ENCODE data around the gene PRR13.
"Not testable (repeated sequence)": the region's sequence is repeated elsewhere in the genome, so short reads cannot be mapped to it uniquely, and the experiment has no call there.

PRR13 gene, protein sequence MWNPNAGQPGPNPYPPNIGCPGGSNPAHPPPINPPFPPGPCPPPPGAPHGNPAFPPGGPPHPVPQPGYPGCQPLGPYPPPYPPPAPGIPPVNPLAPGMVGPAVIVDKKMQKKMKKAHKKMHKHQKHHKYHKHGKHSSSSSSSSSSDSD

DNA sequence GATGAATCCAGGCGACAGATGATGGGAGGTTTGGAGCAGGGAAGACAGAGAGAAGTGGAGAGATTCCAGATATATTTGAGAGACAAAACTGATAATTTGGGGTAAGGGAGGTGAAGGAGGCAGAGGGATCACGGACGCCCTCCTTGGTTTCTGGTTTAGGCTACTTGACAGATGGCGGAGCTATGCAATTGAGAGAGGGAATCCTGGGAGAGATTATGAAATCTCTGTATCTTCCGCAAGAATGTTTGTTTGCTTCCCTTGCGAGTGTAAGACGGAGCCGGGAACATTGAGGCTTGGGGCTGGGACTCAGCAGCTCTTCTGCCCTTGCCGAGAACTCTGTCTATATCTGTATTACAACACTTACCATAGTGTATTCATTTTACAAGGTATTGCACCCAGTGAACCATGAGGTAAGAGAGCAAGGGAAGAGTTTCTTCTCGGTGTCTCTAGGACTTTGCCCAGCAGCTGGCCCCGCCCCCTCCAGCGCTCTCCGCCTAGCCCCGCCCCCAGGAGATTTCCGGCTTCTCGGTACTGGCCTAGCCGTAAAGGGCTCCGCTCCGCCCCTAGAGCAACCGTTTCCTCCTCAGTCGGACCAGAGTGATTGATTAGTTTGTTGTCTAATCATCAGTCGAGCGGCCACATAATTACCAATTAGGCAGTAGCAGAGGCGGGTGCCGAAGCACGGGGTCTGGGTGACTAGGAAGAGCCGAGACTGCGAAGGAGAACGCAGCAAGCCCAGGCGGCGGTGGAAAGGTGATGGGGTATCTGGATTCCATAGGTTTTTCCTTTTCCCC is at the start of gene PRR13:
Gene PRR13 (plus strand): TSS at position 695 of the 794 bp plus-strand sequence. CDS start 981 bp downstream, outside the sequence.
- TF ChIP-seq, protein P1, sequence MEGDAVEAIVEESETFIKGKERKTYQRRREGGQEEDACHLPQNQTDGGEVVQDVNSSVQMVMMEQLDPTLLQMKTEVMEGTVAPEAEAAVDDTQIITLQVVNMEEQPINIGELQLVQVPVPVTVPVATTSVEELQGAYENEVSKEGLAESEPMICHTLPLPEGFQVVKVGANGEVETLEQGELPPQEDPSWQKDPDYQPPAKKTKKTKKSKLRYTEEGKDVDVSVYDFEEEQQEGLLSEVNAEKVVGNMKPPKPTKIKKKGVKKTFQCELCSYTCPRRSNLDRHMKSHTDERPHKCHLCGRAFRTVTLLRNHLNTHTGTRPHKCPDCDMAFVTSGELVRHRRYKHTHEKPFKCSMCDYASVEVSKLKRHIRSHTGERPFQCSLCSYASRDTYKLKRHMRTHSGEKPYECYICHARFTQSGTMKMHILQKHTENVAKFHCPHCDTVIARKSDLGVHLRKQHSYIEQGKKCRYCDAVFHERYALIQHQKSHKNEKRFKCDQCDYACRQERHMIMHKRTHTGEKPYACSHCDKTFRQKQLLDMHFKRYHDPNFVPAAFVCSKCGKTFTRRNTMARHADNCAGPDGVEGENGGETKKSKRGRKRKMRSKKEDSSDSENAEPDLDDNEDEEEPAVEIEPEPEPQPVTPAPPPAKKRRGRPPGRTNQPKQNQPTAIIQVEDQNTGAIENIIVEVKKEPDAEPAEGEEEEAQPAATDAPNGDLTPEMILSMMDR (IDR thresholded peaks at IDR 0.05; ENCODE audit: insufficient read depth, low read length, missing control alignments), result no peak
- CTCF ChIA-PET, result interaction anchor here (0.6 to 3.0 kb wide), 9 partner anchors 9 to 117 kb away, joined by 3 to 14 read pairs (median 5); no protein-coding TSS in a partner anchor
- H3K4me3 ChIP-seq (ENCODE audit: low read depth, low read length), result peak within 1 kb of the TSS; percentile 82
- DNase-seq (ENCODE audit: low read depth, low spot score), result peak; percentile 97
- POLR2A ChIA-PET, result interaction anchor here (0.5 to 2.1 kb wide), 10 partner anchors 8 to 221 kb away, joined by 3 to 9 read pairs (median 4); partner anchors contain the start of genes AAAS, SP1 and TARBP2

DNA sequence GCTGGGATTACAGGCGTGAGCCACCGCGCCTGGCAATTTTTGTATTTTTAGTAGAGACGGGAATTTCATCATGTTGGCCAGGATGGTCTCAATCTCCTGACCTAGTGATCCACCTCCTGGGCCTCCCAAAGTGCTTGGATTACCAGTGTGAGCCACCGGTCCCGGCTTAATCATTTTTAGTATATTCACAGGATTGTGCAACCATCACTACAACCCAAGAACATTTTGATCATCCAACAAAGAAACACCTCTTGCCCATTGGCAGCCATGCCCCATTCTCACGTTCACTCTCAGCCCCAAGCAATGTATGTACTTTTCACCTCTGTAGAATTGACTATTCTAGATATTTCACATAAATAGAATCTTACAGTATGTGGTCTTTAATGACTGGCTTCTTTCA is 41.6 kb upstream of the PRR13 start:
- CTCF ChIA-PET, result interaction anchor here (1.0 kb wide), 1 partner anchor 47 kb away, joined by 4 read pairs; no protein-coding TSS in a partner anchor
- POLR2A ChIA-PET, result interaction anchor here (1.1 kb wide), 1 partner anchor 14 kb away, joined by 3 read pairs; no protein-coding TSS in a partner anchor
- TF ChIP-seq, protein P1 (IDR thresholded peaks at IDR 0.05; ENCODE audit: insufficient read depth, low read length, missing control alignments), result no peak
- H3K4me3 ChIP-seq (ENCODE audit: low read depth, low read length), result no peak overlapping the region
- no peak for DNase-seq (ENCODE audit: low read depth, low spot score)

DNA sequence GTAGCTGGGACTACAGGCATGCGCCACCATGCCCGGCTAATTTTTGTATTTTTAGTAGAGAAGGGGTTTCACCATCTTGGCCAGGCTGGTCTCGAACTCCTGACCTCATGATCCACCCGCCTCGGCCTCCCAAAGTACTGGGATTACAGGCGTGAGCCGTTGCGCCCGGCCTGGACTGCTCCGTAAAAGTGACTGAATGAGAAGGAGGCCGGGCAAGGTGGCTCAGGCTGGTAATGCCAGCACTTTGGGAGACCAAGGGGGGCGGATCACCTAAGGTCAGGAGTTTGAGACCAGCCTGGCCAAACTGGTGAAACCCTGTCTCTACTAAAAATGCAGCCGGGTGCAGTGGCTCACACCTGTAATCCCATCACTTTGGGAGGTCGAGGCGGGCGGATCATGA is 39.2 kb upstream of the PRR13 start:
- H3K4me3 ChIP-seq (ENCODE audit: low read depth, low read length); POLR2A ChIA-PET; DNase-seq (ENCODE audit: low read depth, low spot score): not testable (repeated sequence)
- CTCF ChIA-PET, result interaction anchor here (1.0 to 1.2 kb wide), 3 partner anchors 10 to 57 kb away, joined by 3 to 4 read pairs (median 3); no protein-coding TSS in a partner anchor

DNA sequence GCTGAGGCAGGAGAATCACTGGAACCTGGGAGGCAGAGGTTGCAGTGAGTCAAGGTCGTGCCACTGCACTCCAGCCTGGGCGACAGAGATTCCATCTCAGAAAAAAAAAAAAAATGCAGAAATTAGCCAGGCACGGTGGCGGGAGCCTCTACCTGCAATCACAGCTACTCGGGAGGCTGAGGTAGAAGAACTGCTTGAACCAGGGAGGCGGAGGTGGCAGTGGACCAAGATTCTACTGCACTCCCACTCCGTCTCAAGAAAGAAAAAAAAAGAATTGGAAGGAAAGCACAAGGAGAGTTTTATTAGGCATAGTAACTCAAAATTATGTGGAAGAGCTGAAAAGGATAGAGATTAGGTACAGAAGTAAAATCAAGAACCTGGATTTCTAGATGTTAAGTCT is 38.7 kb upstream of the PRR13 start:
- H3K4me3 ChIP-seq (ENCODE audit: low read depth, low read length), result no peak overlapping the region
- ChIA-PET CTCF (interaction anchor here (1.0 to 1.2 kb wide), 2 partner anchors 9 to 20 kb away, joined by 3 to 4 read pairs; no protein-coding TSS in a partner anchor), POLR2A (no interaction called here)
- DNase-seq (ENCODE audit: low read depth, low spot score), result no peak
- TF ChIP-seq, protein P1 (IDR thresholded peaks at IDR 0.05; ENCODE audit: insufficient read depth, low read length, missing control alignments), result no peak

DNA sequence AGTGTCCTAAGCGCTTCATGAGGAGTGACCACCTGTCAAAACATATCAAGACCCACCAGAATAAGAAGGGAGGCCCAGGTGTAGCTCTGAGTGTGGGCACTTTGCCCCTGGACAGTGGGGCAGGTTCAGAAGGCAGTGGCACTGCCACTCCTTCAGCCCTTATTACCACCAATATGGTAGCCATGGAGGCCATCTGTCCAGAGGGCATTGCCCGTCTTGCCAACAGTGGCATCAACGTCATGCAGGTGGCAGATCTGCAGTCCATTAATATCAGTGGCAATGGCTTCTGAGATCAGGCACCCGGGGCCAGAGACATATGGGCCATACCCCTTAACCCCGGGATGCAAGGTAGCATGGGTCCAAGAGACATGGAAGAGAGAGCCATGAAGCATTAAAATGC is 30.6 kb upstream of the PRR13 start:
- DNase-seq (ENCODE audit: low read depth, low spot score), result no peak
- H3K4me3 ChIP-seq (ENCODE audit: low read depth, low read length), result no peak overlapping the region
- TF ChIP-seq, protein P1 (IDR thresholded peaks at IDR 0.05; ENCODE audit: insufficient read depth, low read length, missing control alignments), result no peak
- POLR2A ChIA-PET, result no interaction called here
- CTCF ChIA-PET, result interaction anchor here (1.0 to 10.2 kb wide), 4 partner anchors 10 to 89 kb away, joined by 3 to 112 read pairs (median 23); partner anchors contain the start of gene AAAS

DNA sequence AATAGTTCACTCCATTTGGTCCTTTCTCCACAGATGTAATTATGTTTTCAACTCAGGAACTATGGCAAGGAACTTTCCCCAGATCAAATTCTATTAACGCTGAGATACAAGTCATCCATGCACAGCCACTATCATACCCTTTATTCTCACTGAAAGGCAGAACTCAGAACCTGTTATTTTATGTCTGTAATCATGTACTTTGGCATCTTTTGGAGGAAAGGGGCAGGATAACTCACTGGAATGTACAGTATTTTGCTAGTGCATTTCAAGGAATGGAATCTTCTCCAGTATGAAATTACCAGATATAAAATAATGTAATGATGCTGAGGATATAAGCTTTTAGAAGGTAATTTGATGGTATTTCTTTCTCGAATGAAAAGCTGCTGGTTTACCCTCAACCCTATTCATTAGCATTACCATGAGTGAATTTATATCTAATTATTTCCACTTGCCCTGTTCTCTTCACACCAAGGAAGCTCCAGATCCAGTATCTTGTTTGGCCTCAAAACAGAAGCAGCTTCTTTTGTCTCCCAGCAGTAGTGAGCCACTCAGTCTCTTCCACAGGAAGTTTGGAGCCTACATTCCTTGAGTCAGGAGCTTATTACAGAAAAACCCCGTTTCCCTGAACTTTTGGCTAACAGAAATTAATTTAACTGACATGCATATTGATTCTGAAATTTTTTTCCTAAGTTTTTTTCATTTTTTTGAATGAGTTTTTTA is 27.9 kb upstream of the PRR13 start:
- CTCF ChIA-PET, result interaction anchor here (0.6 to 10.2 kb wide), 5 partner anchors 9 to 92 kb away, joined by 3 to 112 read pairs (median 5); partner anchors contain the start of gene AAAS
- POLR2A ChIA-PET, result interaction anchor here (0.8 to 0.9 kb wide), 2 partner anchors 14 to 34 kb away, joined by 3 to 4 read pairs; partner anchors contain the start of gene SP1
- DNase-seq (ENCODE audit: low read depth, low spot score), result no peak
- TF ChIP-seq, protein P1 (IDR thresholded peaks at IDR 0.05; ENCODE audit: insufficient read depth, low read length, missing control alignments), result no peak
- H3K4me3 ChIP-seq (ENCODE audit: low read depth, low read length), result no peak overlapping the region
